HG03378 (cell line): ENCODE measurements around the gene TLE5.
"Not testable (repeated sequence)": the region's sequence is repeated elsewhere in the genome, so short reads cannot be mapped to it uniquely, and the experiment has no call there.

ENCODE experiments used
- ATAC-seq: cut with Tn5 transposase; IDR thresholded peaks from one replicate; pipeline ENCODE4 v1.9.1; 2021; ENCODE audit warnings: mild to moderate bottlenecking, moderate library complexity; ENCODE audit not compliant: unreplicated experiment

TLE5 gene

GRCh38 chr19:3027981-3028304, 34.4 kb downstream of the TLE5 start:
- ATAC-seq, result no peak

GRCh38 chr19:3027292-3027691, 35.0 kb downstream of the TLE5 start:
- ATAC-seq, result no peak

- no peak for ATAC-seq
These were observed 35.5 kb downstream of the TLE5 start for GRCh38 chr19:3026768-3027167.

- no peak for ATAC-seq
These were observed 36.8 kb downstream of the TLE5 start for GRCh38 chr19:3025549-3025886.

- ATAC-seq, result no peak
These were observed 37.3 kb downstream of the TLE5 start for GRCh38 chr19:3024870-3025548.

GRCh38 chr19:3024509-3024869, 37.8 kb downstream of the TLE5 start:
- ATAC-seq, result no peak

GRCh38 chr19:3020321-3020960, 41.9 kb downstream of the TLE5 start:
- no peak for ATAC-seq

- ATAC-seq, result no peak
These were observed 43.0 kb downstream of the TLE5 start for GRCh38 chr19:3019211-3019854.

- no peak for ATAC-seq
These were observed 44.4 kb downstream of the TLE5 start for GRCh38 chr19:3017923-3018322.

- ATAC-seq, result no peak
These were observed 46.9 kb downstream of the TLE5 start for GRCh38 chr19:3015126-3016057.

- no peak for ATAC-seq
These were observed 48.2 kb downstream of the TLE5 start for GRCh38 chr19:3014135-3014534.

GRCh38 chr19:3013263-3013725, 49.0 kb downstream of the TLE5 start:
- no peak for ATAC-seq

- ATAC-seq, result no peak
These were observed 49.6 kb downstream of the TLE5 start for GRCh38 chr19:3012621-3013262.

- ATAC-seq, result not testable (repeated sequence)
These were observed 50.2 kb downstream of the TLE5 start for GRCh38 chr19:3012059-3012458.

GRCh38 chr19:3010871-3011270, 51.4 kb downstream of the TLE5 start:
- ATAC-seq, result no peak

GRCh38 chr19:3008994-3009393, 53.3 kb downstream of the TLE5 start:
- no peak for ATAC-seq

- ATAC-seq, result no peak
These were observed 54.3 kb downstream of the TLE5 start for GRCh38 chr19:3007975-3008374.

GRCh38 chr19:3006075-3006767, 56.1 kb downstream of the TLE5 start:
- no peak for ATAC-seq

- no peak for ATAC-seq
These were observed 57.0 kb downstream of the TLE5 start for GRCh38 chr19:3005345-3005744.

GRCh38 chr19:3004522-3004921, 57.8 kb downstream of the TLE5 start:
- ATAC-seq, result no peak
